ENCODE results near the gene KCNH1. TPM values are rescaled to one million over a fixed set of nuclear protein-coding genes. Genes with fewer than 3 reads are reported as not detected.

The KCNH1 gene
- total and polyA plus RNA-seq, 10 of the 15 experiments (the other 5 are each of a cell fraction or from before 2014, with no cell fraction given) = 0.02 to 0.04 (median 0.04) TPM; not detected in 7

DNA sequence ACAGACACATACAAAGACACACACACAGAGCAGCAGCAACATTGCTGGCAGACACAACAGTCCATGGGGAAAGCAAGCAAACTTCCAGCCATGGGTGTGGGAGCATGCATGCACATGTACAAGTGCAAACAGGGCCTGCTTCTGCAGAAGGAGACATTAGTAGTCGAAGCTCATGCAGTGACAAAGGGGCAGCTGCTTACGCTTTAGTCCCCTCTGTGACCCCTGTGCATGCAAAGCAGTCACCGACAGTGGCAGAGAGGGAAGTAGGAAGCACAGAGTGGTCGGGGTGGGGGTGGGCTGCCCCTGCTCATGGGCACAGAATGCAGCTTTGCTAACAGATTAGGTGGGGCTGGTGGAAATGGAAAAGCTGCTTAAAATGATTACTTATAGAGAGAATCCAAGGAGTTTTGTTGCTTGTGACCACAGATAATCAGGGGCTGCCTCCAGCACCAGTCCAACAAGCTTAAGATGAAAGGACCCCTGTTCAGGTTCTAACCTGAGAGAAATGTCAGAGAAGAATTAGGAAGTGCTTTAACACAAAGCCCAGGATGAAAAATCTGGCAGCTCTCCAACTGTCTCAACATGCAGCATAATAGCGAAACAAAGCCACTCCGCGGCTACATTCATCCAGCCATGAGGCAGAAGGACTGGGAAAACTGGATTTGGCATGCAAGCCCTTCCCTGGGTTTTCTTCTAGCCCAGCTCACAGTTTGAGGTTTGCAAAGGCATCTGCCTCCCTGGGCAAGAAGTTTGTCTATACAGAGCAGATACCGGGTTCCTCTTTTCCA, 378.9 kb downstream of the KCNH1 start (continued):
- TF ChIP-seq NKRF (conservative IDR thresholded peaks at IDR 0.05) (no peak), CHD2 (IDR thresholded peaks at IDR 0.05; ENCODE audit: borderline replicate concordance, low read depth, low read length) (no peak), STAT3 (IDR thresholded peaks at IDR 0.05; ENCODE audit: low read depth, low read length) (no peak), ZNF217 (IDR thresholded peaks at IDR 0.05) (no peak), MXI1 (IDR thresholded peaks at IDR 0.05; ENCODE audit: low read depth, low read length) (no peak), RB1 (IDR thresholded peaks at IDR 0.05; ENCODE audit: borderline replicate concordance) (no peak), SUPT20H (IDR thresholded peaks at IDR 0.05; ENCODE audit: borderline replicate concordance, control insufficient read depth, low read depth, low read length) (no peak)
- TF ChIP-seq, protein P1, sequence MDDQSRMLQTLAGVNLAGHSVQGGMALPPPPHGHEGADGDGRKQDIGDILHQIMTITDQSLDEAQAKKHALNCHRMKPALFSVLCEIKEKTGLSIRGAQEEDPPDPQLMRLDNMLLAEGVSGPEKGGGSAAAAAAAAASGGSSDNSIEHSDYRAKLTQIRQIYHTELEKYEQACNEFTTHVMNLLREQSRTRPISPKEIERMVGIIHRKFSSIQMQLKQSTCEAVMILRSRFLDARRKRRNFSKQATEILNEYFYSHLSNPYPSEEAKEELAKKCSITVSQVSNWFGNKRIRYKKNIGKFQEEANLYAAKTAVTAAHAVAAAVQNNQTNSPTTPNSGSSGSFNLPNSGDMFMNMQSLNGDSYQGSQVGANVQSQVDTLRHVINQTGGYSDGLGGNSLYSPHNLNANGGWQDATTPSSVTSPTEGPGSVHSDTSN (IDR thresholded peaks at IDR 0.05; ENCODE audit: insufficient replicate concordance, low read depth, low read length) = no peak

DNA sequence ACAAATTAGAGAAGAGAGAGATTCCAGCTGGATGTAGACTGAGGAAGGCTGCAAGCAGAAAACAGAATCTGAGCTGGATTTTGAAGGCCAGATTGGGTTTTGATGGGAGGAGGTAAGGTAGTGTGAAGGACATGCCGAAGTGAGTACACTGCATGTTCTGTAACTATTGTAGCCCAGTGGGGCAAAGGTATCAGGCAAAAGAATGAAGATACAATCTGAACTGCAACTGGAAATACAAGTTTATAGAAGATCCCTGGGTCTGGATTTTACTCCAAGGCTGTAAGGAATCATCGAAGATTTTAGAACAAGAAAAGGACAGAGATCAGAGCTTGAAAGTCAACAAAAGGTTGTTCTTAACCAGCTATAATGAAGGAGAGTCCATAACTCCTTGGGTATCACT, 382.0 kb downstream of the KCNH1 start:
- POLR2A ChIA-PET = interaction anchor here (0.6 kb wide), 1 partner anchor 348 kb away, joined by 3 read pairs; no protein-coding TSS in a partner anchor
- DNase-seq (ENCODE audit: low read depth, low spot score) = no peak
- Histone ChIP-seq H3K9ac (ENCODE audit: control insufficient read depth, insufficient read depth, low read length) (no peak overlapping the region), H3K4me3 (no peak overlapping the region), H3K36me3 (ENCODE audit: control insufficient read depth in 2 of 2, insufficient read depth in 2 of 2, low read length in 1 of 2) (no peaks in the 10 kb centered on the region), H4K20me1 (ENCODE audit: control insufficient read depth, insufficient read depth) (no peaks in the 10 kb centered on the region), H3K27ac (ENCODE audit: control insufficient read depth, insufficient read depth) (no peak overlapping the region), H3K4me1 (ENCODE audit: control insufficient read depth, insufficient read depth, low read length) (no peaks in the 10 kb centered on the region), H3K9me3 (replicated peaks; ENCODE audit: control insufficient read depth, insufficient read depth, low read length) (no peaks in the 10 kb centered on the region), H2AFZ (ENCODE audit: control insufficient read depth, low read depth, low read length) (no peak overlapping the region), H3K4me2 (ENCODE audit: control insufficient read depth, insufficient read depth) (no peak overlapping the region), H3K27me3 (replicated peaks in 1 of 2; ENCODE audit: control insufficient read depth in 2 of 2, insufficient read depth in 2 of 2, low read length in 1 of 2) (0 out of 4 replicates have a peak, but pooled peaks cover 0 to 2% of the 10 kb centered on the region in 2 experiments), H3K79me2 (ENCODE audit: control insufficient read depth, insufficient read depth, low read length) (no peaks in the 10 kb centered on the region)
- BruUV-seq (replicated peaks) = no TSS peak
- no peak for ATAC-seq
- RAD21 ChIA-PET (ENCODE audit: unreplicated experiment) = no interaction called here
- SMC1A ChIA-PET (ENCODE audit: uncharacterized antibody, unreplicated experiment) = no interaction called here
- intact Hi-C loops (cut with micrococcal nuclease; ENCODE audit: unreplicated experiment) (no loop called here), in situ Hi-C loops (cut with MboI) (no loop called here)
- no peak for FAIRE-seq
- WGBS (ENCODE audit: insufficient coverage, insufficient replicate concordance, low lambda C conversion rate, missing lambda C conversion rate) = 5% methylated on average over 2 of the region's 2 CpGs
- CTCF ChIA-PET = no interaction called here
- TF ChIP-seq, protein P1 (IDR thresholded peaks at IDR 0.05; ENCODE audit: insufficient replicate concordance, low read depth, low read length) = no peak
- TF ChIP-seq CUX1 (IDR thresholded peaks at IDR 0.05; ENCODE audit: insufficient replicate concordance, low read depth, low read length) = no peak

Data from GM12878 (cell line).